GM18870 (cell line): ENCODE results near the gene MAFG.

Experiments
- ATAC-seq: cut with Tn5 transposase; IDR thresholded peaks from one replicate; pipeline ENCODE4 v1.9.1; 2021; ENCODE audit warnings: moderate library complexity; ENCODE audit not compliant: unreplicated experiment

The MAFG gene

GRCh38 chr17:81899514-81900166 is 27.9 kb downstream of the MAFG start:
- no peak for ATAC-seq

GRCh38 chr17:81898885-81899284 is 28.6 kb downstream of the MAFG start:
- ATAC-seq = no peak

GRCh38 chr17:81898029-81898866 is 29.3 kb downstream of the MAFG start:
- ATAC-seq = no peak

- ATAC-seq = no peak
These were observed 32.1 kb downstream of the MAFG start for GRCh38 chr17:81895400-81895799.

GRCh38 chr17:81891303-81891552 is 36.3 kb downstream of the MAFG start:
- no peak for ATAC-seq

GRCh38 chr17:81890447-81891302 is 36.9 kb downstream of the MAFG start:
- ATAC-seq = peak; percentile 2

- ATAC-seq = no peak
These were observed 37.9 kb downstream of the MAFG start for GRCh38 chr17:81889602-81890001.

- no peak for ATAC-seq
These were observed 38.4 kb downstream of the MAFG start for GRCh38 chr17:81888988-81889595.

- no peak for ATAC-seq
These were observed 39.2 kb downstream of the MAFG start for GRCh38 chr17:81888105-81888987.

- no peak for ATAC-seq
These were observed 41.5 kb downstream of the MAFG start for GRCh38 chr17:81885869-81886548.

- ATAC-seq = no peak
These were observed 42.1 kb downstream of the MAFG start for GRCh38 chr17:81885454-81885853.

GRCh38 chr17:81884968-81885367 is 42.6 kb downstream of the MAFG start:
- no peak for ATAC-seq

GRCh38 chr17:81884520-81884919 is 43.0 kb downstream of the MAFG start:
- no peak for ATAC-seq

- no peak for ATAC-seq
These were observed 48.4 kb downstream of the MAFG start for GRCh38 chr17:81879121-81879520.

- ATAC-seq = no peak
These were observed 49.2 kb downstream of the MAFG start for GRCh38 chr17:81878294-81878693.

- no peak for ATAC-seq
These were observed 50.0 kb downstream of the MAFG start for GRCh38 chr17:81877569-81877968.

GRCh38 chr17:81871387-81872230 is 55.9 kb downstream of the MAFG start:
- no peak for ATAC-seq

GRCh38 chr17:81870981-81871386 is 56.6 kb downstream of the MAFG start, which contains the start of gene ARHGDIA:
Gene ARHGDIA, minus strand, starts transcription at chr17:81871337. Its CDS starts 1,407 bp downstream, at chr17:81869930.
- ATAC-seq = no peak
